Measurements from ENCODE around the gene SARDH. TPM values are rescaled to one million over a fixed set of nuclear protein-coding genes. Genes with fewer than 3 reads are reported as not detected.

Gene SARDH
- total RNA-seq: 11.8 to 13.9 TPM (median 12.9 TPM) in 3 replicates

GRCh38 chr9:133737774-133738639, at the start of gene SARDH:
SARDH (minus strand) TSS chr9:133738352; CDS start chr9:133734173, 4,179 bp downstream.
- no peak for TF ChIP-seq CTCF (IDR thresholded peaks at IDR 0.05; ENCODE audit: unreplicated experiment)
- H3K27me3 Mint-ChIP-seq (ENCODE audit: low read depth): peaks cover 4% of the 10 kb centered on the region
- no peak within 1 kb of the TSS for H3K27ac Mint-ChIP-seq
- DNase-seq (ENCODE audit: low spot score in 2 of 2, unreplicated experiment in 2 of 2): no peak
- peak within 1 kb of the TSS; percentile 66 for H3K4me3 Mint-ChIP-seq
- H3K4me1 Mint-ChIP-seq: peaks cover 10% of the 10 kb centered on the region
- H3K9me3 Mint-ChIP-seq: no peaks in the 10 kb centered on the region
- H3K36me3 Mint-ChIP-seq: no peaks in the 10 kb centered on the region

- H3K9me3 Mint-ChIP-seq: no peaks in the 10 kb centered on the region
- no peak overlapping the region for H3K27ac Mint-ChIP-seq
- peaks cover 6% of the 10 kb centered on the region for H3K4me1 Mint-ChIP-seq
- no peak for TF ChIP-seq CTCF (IDR thresholded peaks at IDR 0.05; ENCODE audit: unreplicated experiment)
- H3K36me3 Mint-ChIP-seq: peaks cover 18% of the 10 kb centered on the region
- no peaks in the 10 kb centered on the region for H3K27me3 Mint-ChIP-seq (ENCODE audit: low read depth)
- DNase-seq (ENCODE audit: low spot score in 2 of 2, unreplicated experiment in 2 of 2): no peak
- H3K4me3 Mint-ChIP-seq: no peak overlapping the region
Measured at GRCh38 chr9:133787754-133788025, 49.5 kb upstream of the SARDH start.

- Mint-ChIP-seq H3K9me3 (no peaks in the 10 kb centered on the region), H3K36me3 (peaks cover 18% of the 10 kb centered on the region), H3K4me3 (no peak overlapping the region), H3K4me1 (peaks cover 11% of the 10 kb centered on the region), H3K27me3 (ENCODE audit: low read depth) (no peaks in the 10 kb centered on the region), H3K27ac (no peak overlapping the region)
- TF ChIP-seq CTCF (IDR thresholded peaks at IDR 0.05; ENCODE audit: unreplicated experiment): no peak
- DNase-seq (ENCODE audit: low spot score in 2 of 2, unreplicated experiment in 2 of 2): no peak
Measured at GRCh38 chr9:133786907-133787753, 49.0 kb upstream of the SARDH start.

GRCh38 chr9:133786371-133786753, 48.2 kb upstream of the SARDH start:
- Mint-ChIP-seq H3K27ac (no peak overlapping the region), H3K27me3 (ENCODE audit: low read depth) (no peaks in the 10 kb centered on the region), H3K36me3 (peaks cover 16% of the 10 kb centered on the region), H3K4me3 (no peak overlapping the region), H3K4me1 (peaks cover 16% of the 10 kb centered on the region), H3K9me3 (no peaks in the 10 kb centered on the region)
- TF ChIP-seq CTCF (IDR thresholded peaks at IDR 0.05; ENCODE audit: unreplicated experiment): no peak
- DNase-seq (ENCODE audit: low spot score in 2 of 2, unreplicated experiment in 2 of 2): no peak

GRCh38 chr9:133785753-133786370, 47.7 kb upstream of the SARDH start:
- DNase-seq (ENCODE audit: low spot score in 2 of 2, unreplicated experiment in 2 of 2): no peak
- Mint-ChIP-seq H3K4me3 (no peak overlapping the region), H3K36me3 (peaks cover 16% of the 10 kb centered on the region), H3K9me3 (no peaks in the 10 kb centered on the region), H3K4me1 (peaks cover 16% of the 10 kb centered on the region), H3K27me3 (ENCODE audit: low read depth) (no peaks in the 10 kb centered on the region), H3K27ac (no peak overlapping the region)
- TF ChIP-seq CTCF (IDR thresholded peaks at IDR 0.05; ENCODE audit: unreplicated experiment): no peak

All from mesothelial cell of epicardium (in vitro differentiated cells).